Measurements from ENCODE around the gene CYP4F22. TPM values are rescaled to one million over a fixed set of nuclear protein-coding genes. Genes with fewer than 3 reads are reported as not detected.

The CYP4F22 gene
- total RNA-seq, 3 donors from 2014 or later (not counting 1 experiment from before 2014, with no cell fraction given): 2.2 to 3.1 (median 2.6) TPM

DNA sequence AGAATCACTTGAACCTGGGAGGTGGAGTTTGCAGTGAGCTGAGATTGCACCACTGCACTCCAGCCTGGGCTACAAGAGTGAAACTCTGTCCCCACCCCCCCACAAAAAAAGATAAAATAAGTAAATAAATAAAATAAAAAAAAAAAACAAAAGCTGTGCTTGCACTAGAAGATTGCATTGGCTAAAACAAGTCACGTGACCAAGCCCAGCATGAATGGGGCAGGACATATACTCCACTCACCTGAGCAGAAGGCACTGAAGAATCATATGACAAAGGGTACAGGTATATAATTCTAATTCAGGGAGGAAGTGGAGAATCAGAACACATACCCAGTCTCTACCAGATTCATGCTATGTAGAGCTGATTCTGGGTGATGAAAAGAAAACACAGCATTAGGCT, 36.6 kb downstream of the CYP4F22 start:
- TF ChIP-seq, protein P1, sequence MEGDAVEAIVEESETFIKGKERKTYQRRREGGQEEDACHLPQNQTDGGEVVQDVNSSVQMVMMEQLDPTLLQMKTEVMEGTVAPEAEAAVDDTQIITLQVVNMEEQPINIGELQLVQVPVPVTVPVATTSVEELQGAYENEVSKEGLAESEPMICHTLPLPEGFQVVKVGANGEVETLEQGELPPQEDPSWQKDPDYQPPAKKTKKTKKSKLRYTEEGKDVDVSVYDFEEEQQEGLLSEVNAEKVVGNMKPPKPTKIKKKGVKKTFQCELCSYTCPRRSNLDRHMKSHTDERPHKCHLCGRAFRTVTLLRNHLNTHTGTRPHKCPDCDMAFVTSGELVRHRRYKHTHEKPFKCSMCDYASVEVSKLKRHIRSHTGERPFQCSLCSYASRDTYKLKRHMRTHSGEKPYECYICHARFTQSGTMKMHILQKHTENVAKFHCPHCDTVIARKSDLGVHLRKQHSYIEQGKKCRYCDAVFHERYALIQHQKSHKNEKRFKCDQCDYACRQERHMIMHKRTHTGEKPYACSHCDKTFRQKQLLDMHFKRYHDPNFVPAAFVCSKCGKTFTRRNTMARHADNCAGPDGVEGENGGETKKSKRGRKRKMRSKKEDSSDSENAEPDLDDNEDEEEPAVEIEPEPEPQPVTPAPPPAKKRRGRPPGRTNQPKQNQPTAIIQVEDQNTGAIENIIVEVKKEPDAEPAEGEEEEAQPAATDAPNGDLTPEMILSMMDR (IDR thresholded peaks at IDR 0.05): no peak
- H3K27ac Mint-ChIP-seq: no peak overlapping the region
- no peaks in the 10 kb centered on the region for H3K27me3 Mint-ChIP-seq (ENCODE audit: low read depth in 2 of 2)
- intact Hi-C loops (cut with micrococcal nuclease): no loop called here
- H3K27me3 ChIP-seq (ENCODE audit: control insufficient read depth, insufficient read depth, low read length): no peaks in the 10 kb centered on the region
- no peaks in the 10 kb centered on the region for H3K36me3 ChIP-seq (ENCODE audit: control insufficient read depth, insufficient read depth, low read length)
- no peak overlapping the region for H3K27ac ChIP-seq (ENCODE audit: low read length)
- H3K36me3 Mint-ChIP-seq: no peaks in the 10 kb centered on the region
- H3K4me1 ChIP-seq (ENCODE audit: control insufficient read depth, insufficient read depth, low read length): no peaks in the 10 kb centered on the region
- no CpG with 5 or more reads among the region's 1 CpG for WGBS (ENCODE audit: insufficient coverage)
- no peak overlapping the region for H3K4me3 Mint-ChIP-seq
- no peak for ATAC-seq
- H3K4me1 Mint-ChIP-seq: peaks cover 0 to 1% of the 10 kb centered on the region in 2 donors
- no peaks in the 10 kb centered on the region for H3K9me3 ChIP-seq (ENCODE audit: control insufficient read depth, insufficient read depth, low read length)
- H3K4me3 ChIP-seq (ENCODE audit: low read length): no peak overlapping the region
- DNase-seq: no peak
- H3K9me3 Mint-ChIP-seq: no peaks in the 10 kb centered on the region

DNA sequence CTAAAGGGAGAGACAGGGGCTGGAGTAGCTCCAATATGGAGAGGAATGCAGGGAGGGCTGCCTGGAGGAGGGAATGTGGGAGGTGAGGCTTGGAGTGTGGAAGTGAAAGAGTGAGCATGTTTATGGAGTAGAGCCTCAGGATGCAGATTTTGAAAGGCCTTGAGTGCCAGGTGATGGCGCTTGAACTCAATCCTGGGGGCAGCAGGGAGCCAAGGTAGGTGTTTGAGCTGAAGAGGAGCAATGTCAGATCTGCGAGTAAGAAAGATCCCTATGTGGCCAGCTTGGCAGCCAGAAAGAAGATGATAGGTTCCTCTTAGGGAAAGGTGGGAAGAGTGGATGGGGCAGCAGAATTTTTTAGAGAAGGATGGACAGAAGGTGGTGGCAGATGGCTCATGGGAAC, 40.3 kb downstream of the CYP4F22 start:
- ATAC-seq: no peak
- no peaks in the 10 kb centered on the region for H3K27me3 Mint-ChIP-seq (ENCODE audit: low read depth in 2 of 2)

DNA sequence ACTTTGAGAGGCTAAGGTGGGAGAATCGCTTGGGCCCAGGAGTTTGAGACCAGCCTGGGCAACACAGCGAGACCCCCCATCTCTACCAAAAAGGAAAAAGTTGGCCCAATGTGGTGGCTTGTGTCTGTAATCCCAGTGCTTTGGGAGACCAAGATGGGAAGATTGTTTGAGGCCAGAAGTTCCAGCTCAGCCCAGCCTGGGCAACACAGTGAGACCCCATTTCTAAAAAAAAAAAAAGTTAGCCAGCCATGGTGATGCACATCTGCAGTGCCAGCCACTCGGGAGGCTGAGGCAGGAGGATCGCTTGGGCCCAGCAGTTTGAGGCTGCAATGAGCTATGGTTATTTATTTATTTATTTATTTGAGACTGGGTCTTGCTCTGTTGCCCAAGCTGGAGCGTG, 41.3 kb downstream of the CYP4F22 start:
- intact Hi-C loops (cut with micrococcal nuclease): no loop called here
- Histone ChIP-seq H3K36me3 (ENCODE audit: control insufficient read depth, insufficient read depth, low read length) (no peaks in the 10 kb centered on the region), H3K27me3 (ENCODE audit: control insufficient read depth, insufficient read depth, low read length) (no peaks in the 10 kb centered on the region), H3K27ac (ENCODE audit: low read length) (no peak overlapping the region), H3K9me3 (ENCODE audit: control insufficient read depth, insufficient read depth, low read length) (no peaks in the 10 kb centered on the region), H3K4me3 (ENCODE audit: low read length) (no peak overlapping the region), H3K4me1 (ENCODE audit: control insufficient read depth, insufficient read depth, low read length) (peaks cover 15% of the 10 kb centered on the region)
- peaks cover under 1 to 24% of the 10 kb centered on the region in 2 donors for H3K4me1 Mint-ChIP-seq
- peak overlapping the region; percentile 66 for H3K4me3 Mint-ChIP-seq
- WGBS (ENCODE audit: insufficient coverage): 98% methylated on average over 3 of the region's 5 CpGs
- no peak overlapping the region for H3K27ac Mint-ChIP-seq
- ATAC-seq: no peak
- H3K27me3 Mint-ChIP-seq (ENCODE audit: low read depth in 2 of 2): no peaks in the 10 kb centered on the region
- H3K9me3 Mint-ChIP-seq: no peaks in the 10 kb centered on the region
- TF ChIP-seq, protein P1 (IDR thresholded peaks at IDR 0.05): no peak
- DNase-seq: no peak
- H3K36me3 Mint-ChIP-seq: no peaks in the 10 kb centered on the region

More for the DNA sequence above, 40.3 kb downstream of the CYP4F22 start:
- H3K36me3 ChIP-seq (ENCODE audit: control insufficient read depth, insufficient read depth, low read length): no peaks in the 10 kb centered on the region
- DNase-seq: no peak
- H3K9me3 Mint-ChIP-seq: no peaks in the 10 kb centered on the region
- H3K4me1 ChIP-seq (ENCODE audit: control insufficient read depth, insufficient read depth, low read length): peaks cover 15% of the 10 kb centered on the region
- WGBS (ENCODE audit: insufficient coverage): 94% methylated on average over 2 of the region's 2 CpGs
- no peak overlapping the region for H3K27ac ChIP-seq (ENCODE audit: low read length)
- intact Hi-C loops (cut with micrococcal nuclease): no loop called here
- no peaks in the 10 kb centered on the region for H3K9me3 ChIP-seq (ENCODE audit: control insufficient read depth, insufficient read depth, low read length)
- no peaks in the 10 kb centered on the region for H3K27me3 ChIP-seq (ENCODE audit: control insufficient read depth, insufficient read depth, low read length)
- H3K27ac Mint-ChIP-seq: no peak overlapping the region
- no peak overlapping the region for H3K4me3 ChIP-seq (ENCODE audit: low read length)
- H3K4me3 Mint-ChIP-seq: peak overlapping the region; percentile 49
- peaks cover 0 to 21% of the 10 kb centered on the region in 2 donors for H3K4me1 Mint-ChIP-seq
- TF ChIP-seq, protein P1 (IDR thresholded peaks at IDR 0.05): no peak
- no peaks in the 10 kb centered on the region for H3K36me3 Mint-ChIP-seq

DNA sequence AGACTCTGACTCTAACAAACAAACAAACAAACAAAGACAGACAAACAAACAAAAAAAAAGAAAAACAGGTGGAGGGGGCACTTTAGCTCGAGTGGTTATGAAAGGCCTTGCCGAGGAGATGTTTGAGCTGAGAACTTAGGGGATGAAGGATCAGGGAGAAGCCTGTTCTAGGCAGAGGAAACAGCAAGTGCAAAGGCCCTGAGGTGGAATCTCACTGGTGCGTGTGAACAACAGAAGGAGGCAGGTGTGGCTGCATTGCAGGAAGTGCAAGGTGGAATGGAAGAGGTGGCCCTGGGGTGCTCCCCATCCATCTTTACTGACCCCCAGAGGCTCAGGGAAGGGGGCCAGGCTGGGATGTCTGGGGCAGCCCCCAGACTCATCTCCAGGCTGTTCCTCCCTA, 41.9 kb downstream of the CYP4F22 start:
- Mint-ChIP-seq H3K4me3 (peak overlapping the region; percentile 82), H3K27me3 (ENCODE audit: low read depth in 2 of 2) (no peaks in the 10 kb centered on the region), H3K36me3 (no peaks in the 10 kb centered on the region), H3K27ac (no peak overlapping the region), H3K4me1 (peaks cover 6 to 28% of the 10 kb centered on the region in 2 donors), H3K9me3 (no peaks in the 10 kb centered on the region)
- intact Hi-C loops (cut with micrococcal nuclease): no loop called here
- peaks cover 16% of the 10 kb centered on the region for H3K4me1 ChIP-seq (ENCODE audit: control insufficient read depth, insufficient read depth, low read length)
- TF ChIP-seq, protein P1 (IDR thresholded peaks at IDR 0.05): no peak
- H3K4me3 ChIP-seq (ENCODE audit: low read length): no peak overlapping the region
- H3K27ac ChIP-seq (ENCODE audit: low read length): no peak overlapping the region
- no peaks in the 10 kb centered on the region for H3K36me3 ChIP-seq (ENCODE audit: control insufficient read depth, insufficient read depth, low read length)
- DNase-seq (no peak), ATAC-seq (no peak)
- H3K27me3 ChIP-seq (ENCODE audit: control insufficient read depth, insufficient read depth, low read length): no peaks in the 10 kb centered on the region
- H3K9me3 ChIP-seq (ENCODE audit: control insufficient read depth, insufficient read depth, low read length): no peaks in the 10 kb centered on the region
- 93% methylated on average over 3 of the region's 3 CpGs for WGBS (ENCODE audit: insufficient coverage)
